H1 (cell line): ENCODE data around the gene TBC1D22A. TPM values are rescaled to one million over a fixed set of nuclear protein-coding genes. Genes with fewer than 3 reads are reported as not detected.

Source experiments
- CTCF ChIA-PET: fragments of 300-600 bp; sonication (Branson Sonifier 250); formaldehyde crosslinking; loops from one replicate; lab custom pipeline; 2021; ENCODE audit not compliant: partially characterized antibody; lab: Charles Lee
- POLR2A ChIA-PET: fragments of 300-600 bp; sonication (Branson Sonifier 250); formaldehyde crosslinking; loops from one replicate; lab custom pipeline; 2021; ENCODE audit warnings: inconsistent platforms; ENCODE audit not compliant: partially characterized antibody; lab: Charles Lee
- DNase-seq, 2 experiments: peaks; one replicate each; pipeline versions ENCODE4 v3.0.0 to v3.0.0-alpha.2; 2010 to 2022; ENCODE audit warnings: low spot score in 2 of 2, low read depth in 1 of 2, mixed read lengths in 1 of 2
- FAIRE-seq: peaks from 2 replicates; lab custom pipeline; 2011; peaks lifted over from hg19 to GRCh38; lab: Jason Lieb, UNC
- H2AFZ ChIP-seq: 2 replicates; pipeline ENCODE4 v1.8.1; 2012; ENCODE audit warnings: low read length, inconsistent platforms
- H2AK5ac ChIP-seq: 2 replicates; pipeline ENCODE4 v1.6.1; 2013; ENCODE audit warnings: low read depth, low read length
- H2BK120ac ChIP-seq: replicated peaks from 2 replicates; pipeline ENCODE3; 2013; ENCODE audit warnings: low read depth, low read length, inconsistent platforms
- H2BK12ac ChIP-seq: 2 replicates; pipeline ENCODE4 v1.6.1; 2013; ENCODE audit warnings: low read depth, low read length
- H2BK15ac ChIP-seq: 2 replicates; pipeline ENCODE4 v1.6.1; 2013; ENCODE audit warnings: low read length
- H2BK20ac ChIP-seq: 2 replicates; pipeline ENCODE4 v1.6.1; 2013; ENCODE audit warnings: low read length
- H2BK5ac ChIP-seq: 2 replicates; pipeline ENCODE4 v1.6.1; 2013; ENCODE audit warnings: low read depth, low read length
- H3K14ac ChIP-seq: 2 replicates; pipeline ENCODE4 v1.6.1; 2013; ENCODE audit warnings: inconsistent platforms; ENCODE audit not compliant: insufficient read length
- H3K18ac ChIP-seq: 2 replicates; pipeline ENCODE4 v1.6.1; 2013; ENCODE audit warnings: low read length; ENCODE audit errors: extremely low read depth
- H3K23ac ChIP-seq: 2 replicates; pipeline ENCODE4 v1.6.1; 2013; ENCODE audit warnings: inconsistent platforms; ENCODE audit not compliant: insufficient read length
- H3K23me2 ChIP-seq: 2 replicates; pipeline ENCODE4 v1.6.1; 2013; ENCODE audit warnings: low read depth, low read length
- H3K27ac ChIP-seq: 2 replicates; pipeline ENCODE4 v1.6.1; 2011; ENCODE audit warnings: low read depth, low read length, inconsistent platforms
- H3K27me3 ChIP-seq, 4 experiments: replicated peaks in 1 of 4; 1 replicate in 1 of 4; 2 replicates in 3 of 4; pipeline versions ENCODE4 v1.6.1 to v1.8.1; 2011 to 2013; ENCODE audit warnings: low read length in 3 of 4, mild to moderate bottlenecking in 3 of 4, inconsistent platforms in 2 of 4, mixed read lengths in 2 of 4, moderate library complexity in 1 of 4; ENCODE audit not compliant: control insufficient read depth in 3 of 4, insufficient read depth in 3 of 4; ENCODE audit errors: extremely low read depth in 1 of 4
- H3K36me3 ChIP-seq, 4 experiments: 2 replicates each; pipeline versions ENCODE4 v1.6.1 to v1.8.1; 2011 to 2013; ENCODE audit warnings: mild to moderate bottlenecking in 4 of 4, low read length in 3 of 4, moderate library complexity in 2 of 4, control low read depth in 1 of 4, inconsistent platforms in 1 of 4; ENCODE audit not compliant: insufficient read depth in 4 of 4, control insufficient read depth in 2 of 4
- H3K4ac ChIP-seq: replicated peaks from 2 replicates; pipeline ENCODE3; 2013; ENCODE audit warnings: low read length, low read depth, mixed read lengths, inconsistent platforms; ENCODE audit not compliant: insufficient read length
- H3K4me1 ChIP-seq, 4 experiments: replicated peaks in 1 of 4; 1 replicate in 1 of 4; 2 replicates in 3 of 4; pipeline versions ENCODE4 v1.6.1 to v1.8.1; 2011 to 2013; ENCODE audit warnings: low read length in 3 of 4, inconsistent platforms in 2 of 4, mixed read lengths in 1 of 4; ENCODE audit not compliant: insufficient read depth in 4 of 4, control insufficient read depth in 3 of 4
- H3K4me2 ChIP-seq, 2 experiments: 2 replicates each; pipeline versions ENCODE4 v1.6.1 to v1.8.1; 2011 to 2013; ENCODE audit warnings: low read depth in 2 of 2, low read length in 2 of 2, control low read depth in 1 of 2, inconsistent platforms in 1 of 2, mild to moderate bottlenecking in 1 of 2; ENCODE audit not compliant: insufficient read depth in 1 of 2
- H3K4me3 ChIP-seq, 4 experiments: fragments of 200-600, 300-600 bp in 1 of 4; sonication (generic), shearing (Covaris generic), sonication (Bioruptor Twin) in 1 of 4; 2 replicates each; pipeline versions ENCODE4 v1.5.1 to v1.8.1; 2011 to 2016; ENCODE audit warnings: low read length in 4 of 4, low read depth in 3 of 4, control low read depth in 2 of 4, inconsistent platforms in 2 of 4, mild to moderate bottlenecking in 2 of 4, mixed read lengths in 1 of 4, moderate library complexity in 1 of 4; ENCODE audit not compliant: insufficient read depth in 2 of 4; ENCODE audit errors: extremely low read depth in 1 of 4
- H3K56ac ChIP-seq: replicated peaks from 2 replicates; pipeline ENCODE3; 2013; ENCODE audit warnings: low read depth, mild to moderate bottlenecking, mixed read lengths, low read length, inconsistent platforms; ENCODE audit not compliant: insufficient read length
- H3K79me1 ChIP-seq: 2 replicates; pipeline ENCODE4 v1.6.1; 2013; ENCODE audit warnings: low read depth, low read length, control low read depth
- H3K79me2 ChIP-seq, 2 experiments: 2 replicates each; pipeline versions ENCODE4 v1.6.1 to v1.8.1; 2012 to 2013; ENCODE audit warnings: low read length in 2 of 2, mild to moderate bottlenecking in 2 of 2, inconsistent platforms in 1 of 2; ENCODE audit not compliant: insufficient read depth in 2 of 2, control insufficient read depth in 1 of 2
- H3K9ac ChIP-seq, 4 experiments: replicated peaks in 1 of 4; 1 replicate in 1 of 4; 2 replicates in 3 of 4; pipeline versions ENCODE4 v1.6.1 to v1.8.1; 2011 to 2013; ENCODE audit warnings: low read depth in 3 of 4, low read length in 3 of 4, control low read depth in 2 of 4, mild to moderate bottlenecking in 2 of 4, moderate library complexity in 2 of 4, inconsistent platforms in 1 of 4; ENCODE audit errors: extremely low read depth in 1 of 4
- H3K9me3 ChIP-seq, 2 experiments: 2 replicates each; pipeline versions ENCODE4 v1.6.1 to v1.8.1; 2012 to 2013; ENCODE audit warnings: mild to moderate bottlenecking in 2 of 2, moderate library complexity in 2 of 2, control low read depth in 1 of 2, inconsistent platforms in 1 of 2, low read depth in 1 of 2, low read length in 1 of 2, mixed read lengths in 1 of 2; ENCODE audit not compliant: insufficient read depth in 2 of 2
- H4K20me1 ChIP-seq, 2 experiments: replicated peaks in 1 of 2; 2 replicates each; pipeline versions ENCODE3 to v1.8.1; 2011 to 2013; ENCODE audit warnings: inconsistent platforms in 2 of 2, low read length in 2 of 2, mild to moderate bottlenecking in 1 of 2; ENCODE audit not compliant: insufficient read depth in 2 of 2, control insufficient read depth in 1 of 2
- H4K5ac ChIP-seq: 2 replicates; pipeline ENCODE4 v1.6.1; 2013; ENCODE audit warnings: low read length, low read depth, mixed read lengths, inconsistent platforms; ENCODE audit not compliant: insufficient read length
- H4K8ac ChIP-seq: 2 replicates; pipeline ENCODE4 v1.8.0; 2013; ENCODE audit warnings: mild to moderate bottlenecking, moderate library complexity, low read length, inconsistent platforms; ENCODE audit not compliant: insufficient read depth; ENCODE audit errors: extremely low read depth
- H4K91ac ChIP-seq: replicated peaks from 2 replicates; pipeline ENCODE3; 2013; ENCODE audit warnings: low read length, mixed read lengths, inconsistent platforms; ENCODE audit not compliant: insufficient read length
- TCF12 ChIP-seq: IDR thresholded peaks from 2 replicates; pipeline ENCODE4 v1.6.1; 2011; ENCODE audit warnings: low read depth, mild to moderate bottlenecking, low read length
- ZNF274 ChIP-seq: IDR thresholded peaks from 2 replicates; pipeline ENCODE4 v1.7.0; 2012; ENCODE audit warnings: low read length, borderline replicate concordance; ENCODE audit errors: extremely low read depth
- WGBS, 2 experiments: shearing (Covaris generic) in 1 of 2; methylation state at CpG; one replicate each; pipeline versions ENCODE4 v1.1.6 to v1.1.7; 2013 to 2015; ENCODE audit warnings: low lambda C conversion rate in 2 of 2, mixed read lengths in 2 of 2, inconsistent platforms in 1 of 2, low coverage in 1 of 2, missing lambda C conversion rate in 1 of 2; ENCODE audit not compliant: insufficient replicate concordance in 2 of 2, insufficient coverage in 1 of 2, insufficient read length in 1 of 2; ENCODE audit errors: extremely low coverage in 1 of 2, missing lambda C conversion rate in 1 of 2; 5-methylcytosine and 5-hydroxymethylcytosine counted together
- polyA plus RNA-seq, 7 experiments: library from polyadenylated mRNA; depleted of rRNA in 3 of 7; stranded (reverse) in 5 of 7; unstranded in 2 of 7; fragments of >200 nt in 5 of 7; fragments of 200-250 nt in 2 of 7; gene quantifications; 1 replicate in 5 of 7; 2 replicates in 1 of 7; 4 replicates in 1 of 7; pipeline versions ENCODE4 v1.2.1 to v1.2.3, GENCODE V29; 2011 to 2013; ENCODE audit warnings: missing spikeins in 2 of 7, mixed read lengths in 2 of 7
- total RNA-seq: library from RNA; stranded (reverse); fragmentation: NEBNext Ultra II Directional; extraction: Animal tissue kit (Norgen Biotek cat#: 25700); gene quantifications from 2 replicates; pipeline ENCODE4 v1.2.1, GENCODE V29; 2021

The TBC1D22A gene
- total and polyA plus RNA-seq, 2 of the 8 experiments (the other 6 are each of a cell fraction or from before 2014, with no cell fraction given) = 11.9 to 18.4 TPM

GRCh38 chr22:46769191-46769675 lies 6.8 kb downstream of the TBC1D22A start:
- CTCF ChIA-PET = interaction anchor here (0.8 to 1.5 kb wide), 4 partner anchors 10 to 34 kb away, joined by 3 to 5 read pairs (median 3); no protein-coding TSS in a partner anchor
- H3K4ac ChIP-seq = no peak overlapping the region
- no peak overlapping the region for H3K4me2 ChIP-seq
- H3K27ac ChIP-seq = no peak overlapping the region; the same call in 1 of the 2 replicates
- H4K5ac ChIP-seq = no peak overlapping the region
- H3K27me3 ChIP-seq = no peaks in the 10 kb centered on the region
- H3K9ac ChIP-seq = no peak overlapping the region
- H2BK12ac ChIP-seq = no peak overlapping the region
- no peak for DNase-seq
- H3K79me1 ChIP-seq = peaks cover 19% of the 10 kb centered on the region
- H3K14ac ChIP-seq = no peak overlapping the region
- H3K79me2 ChIP-seq = peaks cover 7 to 63% of the 10 kb centered on the region in 2 experiments
- no peaks in the 10 kb centered on the region for H3K9me3 ChIP-seq
- no peak overlapping the region for H2BK15ac ChIP-seq
- H2BK20ac ChIP-seq = no peak overlapping the region
- no peak overlapping the region for H3K23ac ChIP-seq
- H4K8ac ChIP-seq = no peak overlapping the region
- no peak overlapping the region for H3K56ac ChIP-seq
- POLR2A ChIA-PET = interaction anchor here (1.2 to 6.0 kb wide), 2 partner anchors 7 to 41 kb away, joined by 3 to 41 read pairs; partner anchors contain the start of gene TBC1D22A
- H2AFZ ChIP-seq = no peak overlapping the region
- no peak overlapping the region for H4K91ac ChIP-seq
- H3K4me3 ChIP-seq = no peak overlapping the region
- H2BK5ac ChIP-seq = no peak overlapping the region
- no peaks in the 10 kb centered on the region for H3K23me2 ChIP-seq
- WGBS, 2 experiments = 93% methylated on average over 17 of the region's 17 CpGs; no CpG with 5 or more reads in 1 of the 2 experiments
- no peaks in the 10 kb centered on the region for H3K36me3 ChIP-seq
- no peak overlapping the region for H2BK120ac ChIP-seq
- peaks cover 0 to 7% (median 2%) of the 10 kb centered on the region in 4 experiments; a peak in 5 of 7 replicates for H3K4me1 ChIP-seq
- FAIRE-seq = no peak
- H2AK5ac ChIP-seq = no peak overlapping the region
- peaks cover 9 to 11% of the 10 kb centered on the region in 2 experiments for H4K20me1 ChIP-seq
- H3K18ac ChIP-seq = no peak overlapping the region
- TF ChIP-seq ZNF274 (no peak), TCF12 (no peak)
